22Rv1 (cell line): ENCODE results near the gene HIVEP3.

Experiments used
- CTCF ChIP-seq: fragments of 450-650 bp; IDR thresholded peaks from 2 replicates; pipeline ENCODE4 v1.5.1; 2017; ENCODE audit warnings: mild to moderate bottlenecking
- ZFX ChIP-seq: fragments of 450-650 bp; IDR thresholded peaks from 2 replicates; pipeline ENCODE4 v1.6.1; 2017; ENCODE audit warnings: antibody characterized with exemption, borderline replicate concordance

- TF ChIP-seq CTCF (no peak), ZFX (no peak)
Measured at GRCh38 chr1:41612953-41613352, 305.8 kb downstream of the HIVEP3 start.
